ENCODE results near the gene POMGNT2.

DNA sequence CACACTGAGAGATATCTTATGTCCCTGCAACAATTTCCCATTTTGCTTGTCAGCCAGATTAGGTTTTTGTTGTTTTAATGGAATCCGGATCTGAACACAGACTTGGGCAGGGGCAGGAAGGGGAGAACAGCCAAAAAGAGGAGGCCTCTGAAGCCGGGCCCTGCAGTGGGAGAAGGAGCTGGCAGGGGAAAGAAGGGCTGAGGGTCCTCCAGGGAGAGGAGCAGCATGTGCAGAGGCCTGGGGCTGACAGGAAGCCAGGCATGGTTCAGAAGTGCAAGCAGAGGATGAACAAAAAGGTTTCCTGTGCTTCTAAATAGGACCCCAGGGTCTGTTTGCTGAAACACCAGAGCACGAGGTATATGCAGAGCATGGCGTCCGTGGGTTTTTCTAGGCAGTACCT, 49.1 kb upstream of the POMGNT2 start:
- TF ChIP-seq, protein P1, sequence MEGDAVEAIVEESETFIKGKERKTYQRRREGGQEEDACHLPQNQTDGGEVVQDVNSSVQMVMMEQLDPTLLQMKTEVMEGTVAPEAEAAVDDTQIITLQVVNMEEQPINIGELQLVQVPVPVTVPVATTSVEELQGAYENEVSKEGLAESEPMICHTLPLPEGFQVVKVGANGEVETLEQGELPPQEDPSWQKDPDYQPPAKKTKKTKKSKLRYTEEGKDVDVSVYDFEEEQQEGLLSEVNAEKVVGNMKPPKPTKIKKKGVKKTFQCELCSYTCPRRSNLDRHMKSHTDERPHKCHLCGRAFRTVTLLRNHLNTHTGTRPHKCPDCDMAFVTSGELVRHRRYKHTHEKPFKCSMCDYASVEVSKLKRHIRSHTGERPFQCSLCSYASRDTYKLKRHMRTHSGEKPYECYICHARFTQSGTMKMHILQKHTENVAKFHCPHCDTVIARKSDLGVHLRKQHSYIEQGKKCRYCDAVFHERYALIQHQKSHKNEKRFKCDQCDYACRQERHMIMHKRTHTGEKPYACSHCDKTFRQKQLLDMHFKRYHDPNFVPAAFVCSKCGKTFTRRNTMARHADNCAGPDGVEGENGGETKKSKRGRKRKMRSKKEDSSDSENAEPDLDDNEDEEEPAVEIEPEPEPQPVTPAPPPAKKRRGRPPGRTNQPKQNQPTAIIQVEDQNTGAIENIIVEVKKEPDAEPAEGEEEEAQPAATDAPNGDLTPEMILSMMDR (IDR thresholded peaks at IDR 0.05): no peak
- TF ChIP-seq EZH2 (IDR thresholded peaks at IDR 0.05; ENCODE audit: borderline replicate concordance, insufficient read depth, low read depth, low read length, poor library complexity, severe bottlenecking): no peak
